Activated B cell treated with CpG ODN at 0.5 μM for 24 hours (primary cell): ENCODE data around the gene RIBC2. TPM values are rescaled to one million over a fixed set of nuclear protein-coding genes. Genes with fewer than 3 reads are reported as not detected.

ENCODE experiments used
- ATAC-seq: fragments of 200-7000 bp; cut with Tn5 transposase; one replicate; pipeline ENCODE4 v1.10.0; 2021; ENCODE audit warnings: low read depth, mild to moderate bottlenecking, moderate library complexity
- CTCF ChIA-PET: fragments of 350-600 bp; sonication (Branson Sonifier 250); formaldehyde crosslinking; loops from one replicate; lab custom pipeline; 2021; ENCODE audit warnings: antibody characterized with exemption; lab: Charles Lee
- POLR2A ChIA-PET: fragments of 350-600 bp; sonication (Branson Sonifier 250); formaldehyde crosslinking; loops from one replicate; lab custom pipeline; 2021; ENCODE audit warnings: antibody characterized with exemption; lab: Charles Lee
- DNase-seq: peaks from one replicate; pipeline ENCODE4 v3.0.0; 2022
- H3K27ac Mint-ChIP-seq: one replicate; pipeline ENCODE4 v1.8.0; 2020; ENCODE audit warnings: mixed read lengths
- H3K27me3 Mint-ChIP-seq: one replicate; pipeline ENCODE4 v1.8.0; 2021; ENCODE audit warnings: mixed read lengths
- H3K36me3 Mint-ChIP-seq: one replicate; pipeline ENCODE4 v1.8.0; 2021; ENCODE audit warnings: low read depth, mixed read lengths
- H3K4me1 Mint-ChIP-seq: one replicate; pipeline ENCODE4 v1.8.0; 2021; ENCODE audit warnings: mixed read lengths
- H3K4me3 Mint-ChIP-seq: one replicate; pipeline ENCODE4 v1.8.0; 2020; ENCODE audit warnings: mild to moderate bottlenecking, mixed read lengths
- H3K9me3 Mint-ChIP-seq: one replicate; pipeline ENCODE4 v1.8.0; 2020; ENCODE audit warnings: mixed read lengths
- intact Hi-C: fragments of 100-400 bp; cut with micrococcal nuclease; formaldehyde crosslinking; loops from one replicate; pipeline ENCODE4 v1.15.1; 2024
- total RNA-seq: library from RNA; stranded (reverse); gene quantifications from 2 replicates; pipeline ENCODE4 v1.2.3, GENCODE V29; 2022
- TF ChIP-seq, protein P1 (sequence below): fragments of 200-600 bp; IDR thresholded peaks from one replicate; pipeline ENCODE4 v1.8.0; 2022; ENCODE audit warnings: antibody characterized with exemption, mild to moderate bottlenecking

RIBC2 gene
- total RNA-seq, 1 donor from 2014 or later: 0.31 TPM

DNA sequence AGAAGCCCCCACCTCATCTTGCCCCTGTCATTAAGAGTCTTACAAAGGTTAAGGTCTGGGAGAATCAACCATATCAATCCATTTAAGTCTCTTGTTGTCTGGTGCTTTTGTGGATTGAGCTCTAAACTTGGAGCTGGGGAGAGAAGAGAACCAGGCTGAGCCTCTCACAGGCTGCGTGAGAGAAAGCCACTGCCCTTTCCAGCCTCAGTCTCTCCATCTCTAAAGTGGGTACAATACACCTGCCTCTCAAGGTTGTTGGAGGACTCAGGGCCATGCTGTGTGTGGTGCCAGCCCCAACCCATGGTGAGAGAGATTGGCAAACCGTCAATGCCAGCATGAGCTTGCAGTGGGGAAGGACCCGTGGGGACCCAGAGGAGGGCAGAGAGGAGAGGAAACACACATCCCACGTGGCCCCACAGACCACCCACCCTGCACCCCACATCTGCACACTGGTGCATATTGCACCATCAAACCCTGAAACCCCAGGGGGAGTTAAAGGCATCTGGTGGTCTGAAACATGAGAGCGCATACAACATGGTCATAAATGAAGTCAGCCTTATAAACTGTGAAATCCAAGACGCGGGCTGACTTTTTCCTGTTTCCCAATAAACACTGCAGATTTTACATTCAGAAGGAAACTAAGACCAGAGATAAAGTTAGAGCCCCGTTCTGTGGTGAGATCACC lies 61.7 kb downstream of the RIBC2 start:
- peaks cover 19% of the 10 kb centered on the region for H3K27me3 Mint-ChIP-seq
- DNase-seq: no peak
- TF ChIP-seq, protein P1, sequence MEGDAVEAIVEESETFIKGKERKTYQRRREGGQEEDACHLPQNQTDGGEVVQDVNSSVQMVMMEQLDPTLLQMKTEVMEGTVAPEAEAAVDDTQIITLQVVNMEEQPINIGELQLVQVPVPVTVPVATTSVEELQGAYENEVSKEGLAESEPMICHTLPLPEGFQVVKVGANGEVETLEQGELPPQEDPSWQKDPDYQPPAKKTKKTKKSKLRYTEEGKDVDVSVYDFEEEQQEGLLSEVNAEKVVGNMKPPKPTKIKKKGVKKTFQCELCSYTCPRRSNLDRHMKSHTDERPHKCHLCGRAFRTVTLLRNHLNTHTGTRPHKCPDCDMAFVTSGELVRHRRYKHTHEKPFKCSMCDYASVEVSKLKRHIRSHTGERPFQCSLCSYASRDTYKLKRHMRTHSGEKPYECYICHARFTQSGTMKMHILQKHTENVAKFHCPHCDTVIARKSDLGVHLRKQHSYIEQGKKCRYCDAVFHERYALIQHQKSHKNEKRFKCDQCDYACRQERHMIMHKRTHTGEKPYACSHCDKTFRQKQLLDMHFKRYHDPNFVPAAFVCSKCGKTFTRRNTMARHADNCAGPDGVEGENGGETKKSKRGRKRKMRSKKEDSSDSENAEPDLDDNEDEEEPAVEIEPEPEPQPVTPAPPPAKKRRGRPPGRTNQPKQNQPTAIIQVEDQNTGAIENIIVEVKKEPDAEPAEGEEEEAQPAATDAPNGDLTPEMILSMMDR: no peak
- no peaks in the 10 kb centered on the region for H3K4me1 Mint-ChIP-seq
- H3K9me3 Mint-ChIP-seq: no peaks in the 10 kb centered on the region
- POLR2A ChIA-PET: no interaction called here
- no peaks in the 10 kb centered on the region for H3K36me3 Mint-ChIP-seq
- intact Hi-C loops: no loop called here
- no peak for ATAC-seq
- CTCF ChIA-PET: no interaction called here
- H3K27ac Mint-ChIP-seq: no peak overlapping the region
- H3K4me3 Mint-ChIP-seq: no peak overlapping the region

DNA sequence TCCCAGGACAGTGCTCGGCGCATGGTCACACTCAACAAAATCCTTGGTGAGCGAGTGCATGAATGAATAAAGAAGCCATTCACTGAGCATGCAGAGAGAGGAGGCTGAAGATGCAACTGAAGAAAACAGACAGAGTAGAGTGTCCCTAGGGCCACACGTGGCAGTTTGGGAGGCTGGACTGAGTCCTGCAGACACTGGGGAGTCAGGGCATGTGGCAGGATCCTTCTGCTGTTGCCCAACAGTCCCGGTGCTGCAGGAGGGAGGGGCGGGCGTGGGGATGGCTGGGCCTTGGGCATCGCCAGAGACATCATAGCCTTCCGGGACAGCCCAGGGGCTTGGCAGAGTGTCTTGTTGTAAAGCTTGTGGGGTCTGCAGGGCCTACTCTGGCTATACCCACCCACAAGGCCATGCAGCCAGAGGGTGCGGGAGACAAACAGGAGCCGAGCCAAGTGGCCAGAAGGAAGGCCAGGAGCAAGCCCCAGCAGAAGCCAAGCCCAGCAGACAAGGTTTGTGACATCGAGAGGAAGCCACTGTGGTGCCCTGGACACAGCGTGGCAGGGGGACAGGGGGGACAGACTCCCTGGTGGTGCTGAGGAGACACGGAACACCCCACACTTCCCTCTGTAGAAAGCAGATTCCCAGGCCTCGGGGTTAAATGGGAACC lies 62.5 kb downstream of the RIBC2 start:
- H3K36me3 Mint-ChIP-seq: no peaks in the 10 kb centered on the region
- intact Hi-C loops: no loop called here
- POLR2A ChIA-PET: no interaction called here
- H3K27ac Mint-ChIP-seq: no peak overlapping the region
- H3K27me3 Mint-ChIP-seq: peaks cover 19% of the 10 kb centered on the region
- TF ChIP-seq, protein P1: no peak
- peaks cover 5% of the 10 kb centered on the region for H3K9me3 Mint-ChIP-seq
- no peaks in the 10 kb centered on the region for H3K4me1 Mint-ChIP-seq
- ATAC-seq: no peak
- CTCF ChIA-PET: no interaction called here
- no peak for DNase-seq
- H3K4me3 Mint-ChIP-seq: no peak overlapping the region

DNA sequence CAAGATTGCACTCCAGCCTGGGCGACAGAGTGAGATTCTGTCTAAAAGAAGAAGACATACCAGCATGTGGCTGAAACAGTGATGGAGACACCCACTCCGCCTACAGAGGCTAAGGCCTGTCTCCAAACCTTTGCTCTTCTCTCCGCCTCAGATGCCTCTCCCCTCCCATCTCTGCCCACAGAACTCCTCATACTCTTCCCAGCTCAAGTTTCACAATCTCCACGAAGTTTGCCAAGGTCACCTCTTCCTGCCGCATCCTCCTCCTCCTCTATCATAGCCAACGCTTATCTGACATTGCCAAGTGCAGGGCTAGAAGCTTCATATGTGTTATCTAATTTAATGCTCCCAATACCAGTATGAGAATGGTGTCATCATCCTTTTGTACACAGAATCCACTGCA lies 63.3 kb downstream of the RIBC2 start:
- DNase-seq: no peak
- intact Hi-C loops: no loop called here
- ATAC-seq: no peak
- Mint-ChIP-seq H3K27ac (no peak overlapping the region), H3K27me3 (peaks cover 19% of the 10 kb centered on the region), H3K4me1 (no peaks in the 10 kb centered on the region), H3K9me3 (peaks cover 6% of the 10 kb centered on the region), H3K36me3 (no peaks in the 10 kb centered on the region), H3K4me3 (no peak overlapping the region)
- TF ChIP-seq, protein P1: no peak
- ChIA-PET POLR2A (no interaction called here), CTCF (no interaction called here)

DNA sequence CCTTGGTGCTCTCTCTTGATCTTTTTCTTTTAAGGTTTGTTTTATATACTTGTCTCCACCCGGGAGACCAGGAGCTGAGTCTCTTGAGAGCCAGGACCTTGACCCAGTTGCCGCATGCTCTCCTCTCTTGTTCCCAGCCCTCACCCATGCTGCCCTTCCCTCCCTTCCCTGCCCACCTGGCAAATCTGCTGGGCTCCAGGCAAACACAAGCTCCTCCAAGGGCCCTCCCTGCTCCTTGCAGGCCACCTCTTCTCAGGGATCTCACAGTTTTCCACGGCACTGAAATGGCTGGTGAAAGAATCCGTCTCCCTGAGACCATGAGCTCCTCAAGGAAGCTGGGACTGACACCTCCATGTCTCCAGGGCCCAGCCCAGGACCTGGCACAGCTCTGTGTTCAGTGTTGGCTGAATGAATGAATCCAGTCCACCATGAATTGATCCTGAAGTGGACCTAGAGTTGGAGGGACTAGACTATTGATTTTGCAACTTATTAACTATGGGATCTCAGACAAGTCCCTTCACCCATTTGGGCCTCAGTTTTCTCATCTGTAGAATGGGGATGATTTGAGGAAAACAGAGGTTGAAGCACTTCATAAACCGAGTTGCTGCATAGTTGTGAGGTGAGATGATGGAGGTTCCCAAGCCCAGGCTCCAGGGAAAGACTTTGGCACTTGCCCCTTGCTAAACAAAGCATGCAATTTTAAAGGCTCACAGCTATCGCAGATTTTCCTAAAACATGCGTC lies 64.0 kb downstream of the RIBC2 start:
- ChIA-PET CTCF (no interaction called here), POLR2A (no interaction called here)
- DNase-seq (no peak), ATAC-seq (no peak)
- Mint-ChIP-seq H3K4me3 (no peak overlapping the region), H3K27me3 (peaks cover 21% of the 10 kb centered on the region), H3K36me3 (no peaks in the 10 kb centered on the region), H3K9me3 (peaks cover 6% of the 10 kb centered on the region), H3K4me1 (no peaks in the 10 kb centered on the region), H3K27ac (no peak overlapping the region)
- intact Hi-C loops: no loop called here
- TF ChIP-seq, protein P1: no peak

DNA sequence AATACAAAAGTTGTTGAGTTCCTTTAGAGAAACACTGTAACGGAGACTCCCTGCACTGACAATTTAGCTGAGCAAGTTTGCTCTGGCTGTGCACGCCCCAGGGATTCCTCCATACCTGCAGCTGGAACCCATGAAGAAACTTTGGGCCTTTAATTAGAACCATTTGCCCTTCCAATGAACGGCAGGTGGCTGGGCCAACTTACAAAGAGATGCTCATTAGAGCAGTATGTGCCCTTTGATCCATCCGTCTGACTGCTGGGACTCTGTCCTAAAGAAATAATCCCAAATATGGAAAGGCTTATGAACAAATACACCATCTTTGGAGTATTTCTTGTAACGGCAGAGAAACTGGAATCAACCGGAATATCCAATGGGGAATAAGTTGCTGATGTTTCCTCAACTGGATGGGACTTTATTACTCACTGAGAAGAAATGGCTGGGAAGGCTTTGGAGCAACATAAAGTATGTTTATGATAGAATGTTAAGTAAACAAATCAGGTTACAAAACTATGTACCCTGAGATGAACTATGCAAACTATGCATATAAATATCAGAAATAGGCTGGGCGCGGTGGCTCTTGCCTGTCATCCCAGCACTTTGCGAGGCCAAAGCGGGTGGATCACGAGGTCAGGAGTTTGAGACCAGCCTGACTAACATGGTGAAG lies 64.7 kb downstream of the RIBC2 start:
- no peak for ATAC-seq
- POLR2A ChIA-PET: no interaction called here
- Mint-ChIP-seq H3K9me3 (peaks cover 6% of the 10 kb centered on the region), H3K4me3 (no peak overlapping the region), H3K27ac (no peak overlapping the region), H3K27me3 (peaks cover 21% of the 10 kb centered on the region), H3K36me3 (no peaks in the 10 kb centered on the region), H3K4me1 (no peaks in the 10 kb centered on the region)
- no peak for DNase-seq
- TF ChIP-seq, protein P1: no peak
- intact Hi-C loops: no loop called here
- CTCF ChIA-PET: no interaction called here
